Panc1 (cell line): Measurements from ENCODE around the gene FOXK1. TPM values are rescaled to one million over a fixed set of nuclear protein-coding genes. Genes with fewer than 3 reads are reported as not detected.

Experiments used
- ATAC-seq: fragments of 200-7000 bp; cut with Tn5 transposase; 2 replicates; pipeline ENCODE4 v1.9.1; 2020; ENCODE audit warnings: mild to moderate bottlenecking, moderate library complexity
- BruUV-seq: library from RNA; stranded (reverse); fragments of 400-500 nt; replicated peaks from 2 replicates; lab custom pipeline; 2021; lab: Mats Ljungman, UMichigan
- CTCF ChIA-PET: fragments of 300-600 bp; sonication (Branson Sonifier 250); formaldehyde crosslinking; loops from one replicate; lab custom pipeline; 2022; ENCODE audit warnings: antibody characterized with exemption; lab: Charles Lee
- POLR2A ChIA-PET: fragments of 300-600 bp; sonication (Branson Sonifier 250); formaldehyde crosslinking; loops from one replicate; lab custom pipeline; 2022; ENCODE audit warnings: antibody characterized with exemption; lab: Charles Lee
- DNase-seq: peaks from one replicate; pipeline ENCODE4 v3.0.0-alpha.2; 2010; ENCODE audit warnings: low read depth, low spot score
- H3K27ac ChIP-seq: 2 replicates; pipeline ENCODE4 v1.5.1; 2011; ENCODE audit warnings: mild to moderate bottlenecking, low read length, inconsistent platforms
- H3K27me3 ChIP-seq: fragments of 200-500 bp; sonication (Bioruptor generic); 2 replicates; pipeline ENCODE4 v1.6.0; 2014; ENCODE audit warnings: low read length, inconsistent platforms; ENCODE audit not compliant: control insufficient read depth, insufficient read depth
- H3K36me3 ChIP-seq: fragments of 200-500 bp; sonication (Bioruptor generic); 2 replicates; pipeline ENCODE4 v1.5.1; 2014; ENCODE audit warnings: inconsistent platforms, mild to moderate bottlenecking, low read length, moderate library complexity; ENCODE audit not compliant: control insufficient read depth, insufficient read depth
- H3K4me1 ChIP-seq: 2 replicates; pipeline ENCODE4 v1.5.1; 2011; ENCODE audit warnings: inconsistent platforms, mild to moderate bottlenecking, low read length, moderate library complexity; ENCODE audit not compliant: control insufficient read depth, insufficient read depth
- H3K4me3 ChIP-seq, 2 experiments: 2 replicates each; pipeline ENCODE4 v1.5.1; 2011 to 2012; ENCODE audit warnings: low read depth in 2 of 2, low read length in 2 of 2, mild to moderate bottlenecking in 2 of 2, inconsistent platforms in 1 of 2, moderate library complexity in 1 of 2
- H3K9me3 ChIP-seq: fragments of 200-500 bp; sonication (Bioruptor generic); 2 replicates; pipeline ENCODE4 v1.5.1; 2014; ENCODE audit warnings: low read depth, mild to moderate bottlenecking, inconsistent platforms, low read length, moderate library complexity; ENCODE audit not compliant: control insufficient read depth, insufficient read depth
- POLR2AphosphoS5 ChIP-seq: IDR thresholded peaks from 2 replicates; pipeline ENCODE4 v1.6.1; 2012; ENCODE audit warnings: mild to moderate bottlenecking, low read depth, low read length, moderate library complexity
- SIN3A ChIP-seq: IDR thresholded peaks from 2 replicates; pipeline ENCODE4 v1.6.1; 2012; ENCODE audit warnings: low read depth, mild to moderate bottlenecking, low read length, moderate library complexity, borderline replicate concordance; ENCODE audit not compliant: insufficient read depth
- TCF7L2 ChIP-seq: IDR thresholded peaks from 2 replicates; pipeline ENCODE4 v1.6.1; 2011; ENCODE audit warnings: mild to moderate bottlenecking, low read depth, low read length, inconsistent platforms
- in situ Hi-C: cut with HindIII; loops from 2 replicates; pipeline ENCODE4 v1.10.0; 2016; ENCODE audit warnings: low sequenced_read_pairs, low pct_unique_long_range_greater_than_20kb
- intact Hi-C: fragments of 100-400 bp; cut with micrococcal nuclease; formaldehyde crosslinking; loops from one replicate; pipeline ENCODE4 v1.10.0; 2022; ENCODE audit not compliant: unreplicated experiment
- total RNA-seq: library from RNA; stranded (reverse); gene quantifications from one replicate; pipeline ENCODE4 v1.2.1, GENCODE V29; 2021; ENCODE audit not compliant: unreplicated experiment
- TF ChIP-seq, protein P1 (sequence below): fragments of 450-650 bp; IDR thresholded peaks from 2 replicates; pipeline ENCODE4 v1.5.1; 2017; ENCODE audit warnings: mild to moderate bottlenecking
- TF ChIP-seq, protein P2 (sequence below), 2 experiments: IDR thresholded peaks; 2 replicates each; pipeline ENCODE4 v1.6.1; 2011 to 2012; ENCODE audit warnings: low read depth in 2 of 2, control low read depth in 1 of 2, low read length in 1 of 2, mild to moderate bottlenecking in 1 of 2, moderate library complexity in 1 of 2; ENCODE audit not compliant: insufficient read depth in 1 of 2

Gene FOXK1
- total RNA-seq, 1 experiment from 2014 or later: 72.7 TPM

DNA sequence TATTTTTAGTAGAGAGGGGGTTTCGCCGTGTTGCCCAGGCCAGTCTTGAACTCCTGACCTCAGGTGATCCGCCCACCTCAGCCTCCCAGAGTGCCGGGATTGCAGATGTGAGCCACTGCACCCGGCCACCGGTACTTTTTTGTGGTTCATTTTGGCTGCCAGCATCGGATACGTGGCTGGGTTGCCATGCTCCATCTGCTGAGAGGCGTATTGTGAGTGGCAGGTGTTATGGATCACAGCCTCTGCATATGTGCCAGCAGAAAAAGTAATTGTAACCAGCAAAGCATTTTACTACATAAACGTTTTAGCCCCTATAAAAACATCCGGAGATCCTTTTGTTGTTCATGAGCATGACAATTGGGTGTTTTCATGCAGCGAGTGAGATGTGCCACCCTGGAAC is 7.1 kb downstream of the FOXK1 start:
- Histone ChIP-seq H3K27ac (no peak overlapping the region), H3K36me3 (no peaks in the 10 kb centered on the region), H3K4me1 (peaks cover 28% of the 10 kb centered on the region), H3K4me3 (no peak overlapping the region), H3K9me3 (no peaks in the 10 kb centered on the region), H3K27me3 (no peaks in the 10 kb centered on the region)
- TF ChIP-seq, protein P1, sequence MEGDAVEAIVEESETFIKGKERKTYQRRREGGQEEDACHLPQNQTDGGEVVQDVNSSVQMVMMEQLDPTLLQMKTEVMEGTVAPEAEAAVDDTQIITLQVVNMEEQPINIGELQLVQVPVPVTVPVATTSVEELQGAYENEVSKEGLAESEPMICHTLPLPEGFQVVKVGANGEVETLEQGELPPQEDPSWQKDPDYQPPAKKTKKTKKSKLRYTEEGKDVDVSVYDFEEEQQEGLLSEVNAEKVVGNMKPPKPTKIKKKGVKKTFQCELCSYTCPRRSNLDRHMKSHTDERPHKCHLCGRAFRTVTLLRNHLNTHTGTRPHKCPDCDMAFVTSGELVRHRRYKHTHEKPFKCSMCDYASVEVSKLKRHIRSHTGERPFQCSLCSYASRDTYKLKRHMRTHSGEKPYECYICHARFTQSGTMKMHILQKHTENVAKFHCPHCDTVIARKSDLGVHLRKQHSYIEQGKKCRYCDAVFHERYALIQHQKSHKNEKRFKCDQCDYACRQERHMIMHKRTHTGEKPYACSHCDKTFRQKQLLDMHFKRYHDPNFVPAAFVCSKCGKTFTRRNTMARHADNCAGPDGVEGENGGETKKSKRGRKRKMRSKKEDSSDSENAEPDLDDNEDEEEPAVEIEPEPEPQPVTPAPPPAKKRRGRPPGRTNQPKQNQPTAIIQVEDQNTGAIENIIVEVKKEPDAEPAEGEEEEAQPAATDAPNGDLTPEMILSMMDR: no peak
- TF ChIP-seq POLR2AphosphoS5: no peak
- no peak for TF ChIP-seq TCF7L2
- TF ChIP-seq, protein P2, sequence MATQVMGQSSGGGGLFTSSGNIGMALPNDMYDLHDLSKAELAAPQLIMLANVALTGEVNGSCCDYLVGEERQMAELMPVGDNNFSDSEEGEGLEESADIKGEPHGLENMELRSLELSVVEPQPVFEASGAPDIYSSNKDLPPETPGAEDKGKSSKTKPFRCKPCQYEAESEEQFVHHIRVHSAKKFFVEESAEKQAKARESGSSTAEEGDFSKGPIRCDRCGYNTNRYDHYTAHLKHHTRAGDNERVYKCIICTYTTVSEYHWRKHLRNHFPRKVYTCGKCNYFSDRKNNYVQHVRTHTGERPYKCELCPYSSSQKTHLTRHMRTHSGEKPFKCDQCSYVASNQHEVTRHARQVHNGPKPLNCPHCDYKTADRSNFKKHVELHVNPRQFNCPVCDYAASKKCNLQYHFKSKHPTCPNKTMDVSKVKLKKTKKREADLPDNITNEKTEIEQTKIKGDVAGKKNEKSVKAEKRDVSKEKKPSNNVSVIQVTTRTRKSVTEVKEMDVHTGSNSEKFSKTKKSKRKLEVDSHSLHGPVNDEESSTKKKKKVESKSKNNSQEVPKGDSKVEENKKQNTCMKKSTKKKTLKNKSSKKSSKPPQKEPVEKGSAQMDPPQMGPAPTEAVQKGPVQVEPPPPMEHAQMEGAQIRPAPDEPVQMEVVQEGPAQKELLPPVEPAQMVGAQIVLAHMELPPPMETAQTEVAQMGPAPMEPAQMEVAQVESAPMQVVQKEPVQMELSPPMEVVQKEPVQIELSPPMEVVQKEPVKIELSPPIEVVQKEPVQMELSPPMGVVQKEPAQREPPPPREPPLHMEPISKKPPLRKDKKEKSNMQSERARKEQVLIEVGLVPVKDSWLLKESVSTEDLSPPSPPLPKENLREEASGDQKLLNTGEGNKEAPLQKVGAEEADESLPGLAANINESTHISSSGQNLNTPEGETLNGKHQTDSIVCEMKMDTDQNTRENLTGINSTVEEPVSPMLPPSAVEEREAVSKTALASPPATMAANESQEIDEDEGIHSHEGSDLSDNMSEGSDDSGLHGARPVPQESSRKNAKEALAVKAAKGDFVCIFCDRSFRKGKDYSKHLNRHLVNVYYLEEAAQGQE (IDR thresholded peaks at IDR 0.05; ENCODE audit: insufficient read depth in 1 of 2, low read depth in 2 of 2, low read length in 1 of 2): no peak
- TF ChIP-seq SIN3A: no peak
- ChIA-PET CTCF (no interaction called here), POLR2A (no interaction called here)
- DNase-seq: no peak
- no peak for ATAC-seq
- no TSS peak for BruUV-seq
- intact Hi-C loops: no loop called here
- in situ Hi-C loops: no loop called here

DNA sequence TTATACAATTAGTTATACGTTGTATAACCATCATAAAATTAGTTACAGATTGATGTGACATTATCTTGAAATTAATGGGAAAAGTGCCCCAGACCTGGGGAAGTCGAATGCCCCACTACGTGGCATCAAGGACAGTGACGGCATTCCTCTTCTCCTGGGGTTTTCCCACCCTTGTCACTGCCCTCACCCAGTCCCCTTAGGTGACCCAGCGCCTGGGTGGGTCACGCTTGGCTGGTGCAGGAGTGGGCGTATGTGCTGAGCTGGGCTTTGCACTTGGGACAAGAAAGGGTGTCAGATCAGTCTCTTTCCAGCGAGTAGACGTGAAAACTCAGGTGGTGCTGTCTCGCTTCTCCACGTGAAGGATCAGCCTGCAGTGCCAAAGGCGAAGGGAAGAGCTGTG is 7.6 kb downstream of the FOXK1 start:
- H3K4me1 ChIP-seq: peaks cover 22% of the 10 kb centered on the region
- intact Hi-C loops: no loop called here
- in situ Hi-C loops: no loop called here
- H3K36me3 ChIP-seq: no peaks in the 10 kb centered on the region
- 0 out of 2 replicates have a peak, but pooled peaks have one; percentile 13 for ATAC-seq
- H3K27ac ChIP-seq: no peak overlapping the region
- H3K27me3 ChIP-seq: no peaks in the 10 kb centered on the region
- CTCF ChIA-PET: no interaction called here
- BruUV-seq: no TSS peak
- no peaks in the 10 kb centered on the region for H3K9me3 ChIP-seq
- no peak for TF ChIP-seq SIN3A
- TF ChIP-seq POLR2AphosphoS5: no peak
- TF ChIP-seq, protein P2 (IDR thresholded peaks at IDR 0.05; ENCODE audit: insufficient read depth in 1 of 2, low read depth in 2 of 2, low read length in 1 of 2): no peak
- no peak for TF ChIP-seq TCF7L2
- TF ChIP-seq, protein P1: no peak
- POLR2A ChIA-PET: no interaction called here
- no peak overlapping the region for H3K4me3 ChIP-seq
- no peak for DNase-seq
